22Rv1 (cell line): ENCODE measurements around the gene POLD3.

Experiments
- H3K27ac ChIP-seq: fragments of 450-650 bp; 2 replicates; pipeline ENCODE4 v1.5.1; 2017
- ZFX ChIP-seq: fragments of 450-650 bp; IDR thresholded peaks from 2 replicates; pipeline ENCODE4 v1.6.1; 2017; ENCODE audit warnings: antibody characterized with exemption, borderline replicate concordance
- TF ChIP-seq, protein P1 (sequence below): fragments of 450-650 bp; IDR thresholded peaks from 2 replicates; pipeline ENCODE4 v1.5.1; 2017; ENCODE audit warnings: mild to moderate bottlenecking

POLD3 gene

GRCh38 chr11:74669211-74670160 is 77.1 kb downstream of the POLD3 start:
- H3K27ac ChIP-seq = no peak overlapping the region
- TF ChIP-seq ZFX = no peak

GRCh38 chr11:74670171-74670570 is 77.8 kb downstream of the POLD3 start:
- TF ChIP-seq, protein P1, sequence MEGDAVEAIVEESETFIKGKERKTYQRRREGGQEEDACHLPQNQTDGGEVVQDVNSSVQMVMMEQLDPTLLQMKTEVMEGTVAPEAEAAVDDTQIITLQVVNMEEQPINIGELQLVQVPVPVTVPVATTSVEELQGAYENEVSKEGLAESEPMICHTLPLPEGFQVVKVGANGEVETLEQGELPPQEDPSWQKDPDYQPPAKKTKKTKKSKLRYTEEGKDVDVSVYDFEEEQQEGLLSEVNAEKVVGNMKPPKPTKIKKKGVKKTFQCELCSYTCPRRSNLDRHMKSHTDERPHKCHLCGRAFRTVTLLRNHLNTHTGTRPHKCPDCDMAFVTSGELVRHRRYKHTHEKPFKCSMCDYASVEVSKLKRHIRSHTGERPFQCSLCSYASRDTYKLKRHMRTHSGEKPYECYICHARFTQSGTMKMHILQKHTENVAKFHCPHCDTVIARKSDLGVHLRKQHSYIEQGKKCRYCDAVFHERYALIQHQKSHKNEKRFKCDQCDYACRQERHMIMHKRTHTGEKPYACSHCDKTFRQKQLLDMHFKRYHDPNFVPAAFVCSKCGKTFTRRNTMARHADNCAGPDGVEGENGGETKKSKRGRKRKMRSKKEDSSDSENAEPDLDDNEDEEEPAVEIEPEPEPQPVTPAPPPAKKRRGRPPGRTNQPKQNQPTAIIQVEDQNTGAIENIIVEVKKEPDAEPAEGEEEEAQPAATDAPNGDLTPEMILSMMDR = no peak
- TF ChIP-seq ZFX = no peak
- no peak overlapping the region for H3K27ac ChIP-seq

DNA sequence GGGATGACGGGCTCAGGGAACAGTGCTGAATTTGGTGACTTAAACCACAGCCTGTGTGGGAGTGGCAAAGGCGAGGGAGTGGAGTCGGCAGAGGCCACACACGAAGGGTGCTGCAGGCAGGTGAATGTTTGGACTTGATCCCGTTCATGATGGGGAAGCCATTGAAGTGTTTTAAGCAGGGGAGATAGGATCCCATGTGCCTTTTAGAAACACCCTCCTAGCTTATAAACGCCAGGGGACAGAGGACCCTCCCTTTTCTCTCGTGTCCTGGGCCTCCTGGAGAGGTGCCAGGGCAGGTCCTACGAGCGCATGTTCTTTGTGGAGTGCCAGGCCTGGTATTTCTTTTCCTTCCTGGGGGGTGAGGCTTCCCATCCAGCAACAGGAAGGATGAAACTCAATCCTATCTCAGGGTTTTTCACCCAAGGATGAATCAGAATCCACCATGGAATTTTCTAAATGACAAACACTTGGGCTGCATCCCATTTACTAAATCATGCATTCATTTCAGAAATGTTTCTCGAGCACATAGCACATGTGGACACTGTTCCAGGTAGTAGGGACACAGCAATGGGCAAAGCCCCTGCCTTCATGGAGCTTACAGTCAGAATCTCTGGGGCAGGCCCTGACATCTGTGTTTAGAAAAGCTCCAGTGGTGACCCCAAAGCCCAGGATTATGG is 79.3 kb downstream of the POLD3 start:
- H3K27ac ChIP-seq = no peak overlapping the region
- TF ChIP-seq, protein P1 = no peak
- TF ChIP-seq ZFX = no peak

GRCh38 chr11:74672332-74672955 is 80.1 kb downstream of the POLD3 start:
- no peak overlapping the region for H3K27ac ChIP-seq
- TF ChIP-seq, protein P1 = no peak
- no peak for TF ChIP-seq ZFX

GRCh38 chr11:74672956-74673692 is 80.7 kb downstream of the POLD3 start:
- H3K27ac ChIP-seq = no peak overlapping the region
- TF ChIP-seq, protein P1 = no peak
- TF ChIP-seq ZFX = no peak

GRCh38 chr11:74673693-74674360 is 81.4 kb downstream of the POLD3 start:
- no peak overlapping the region for H3K27ac ChIP-seq
- TF ChIP-seq ZFX = no peak
- TF ChIP-seq, protein P1 = no peak

- TF ChIP-seq ZFX = no peak
- TF ChIP-seq, protein P1 = no peak
Observed at GRCh38 chr11:74675761-74676160, 83.4 kb downstream of the POLD3 start.

More at GRCh38 chr11:74675761-74676160, 83.4 kb downstream of the POLD3 start:
- no peak overlapping the region for H3K27ac ChIP-seq
